ENCODE data around the gene PNMA8C.

- TF ChIP-seq CTCF (conservative IDR thresholded peaks at IDR 0.05) (no peak), ZFX (IDR thresholded peaks at IDR 0.05) (no peak)
Observed at GRCh38 chr19:46391296-46392251, 37.2 kb downstream of the PNMA8C start.
